Kidney (tissue), 14 donors: ENCODE data around the gene FOXO1. TPM values are rescaled to one million over a fixed set of nuclear protein-coding genes. Genes with fewer than 3 reads are reported as not detected.

Source experiments
- DNase-seq, 5 donors: peaks; one replicate each; pipeline ENCODE4 v3.0.0-alpha.2; 2013 to 2020
- FAIRE-seq: peaks from 2 replicates; lab custom pipeline; 2012; peaks lifted over from hg19 to GRCh38; lab: Jason Lieb, UNC
- H3K27ac ChIP-seq, 2 donors: one replicate each; pipeline ENCODE4 v1.7.0; 2013; ENCODE audit warnings: low read depth in 2 of 2, low read length in 2 of 2, inconsistent platforms in 1 of 2
- H3K27me3 ChIP-seq: one replicate; pipeline ENCODE4 v1.7.1; 2013; ENCODE audit warnings: low read length, inconsistent platforms; ENCODE audit not compliant: control insufficient read depth, insufficient read depth
- H3K36me3 ChIP-seq, 3 donors: one replicate each; pipeline versions ENCODE4 v1.7.0 to v1.7.1; 2013; ENCODE audit warnings: low read length in 3 of 3, control low read depth in 1 of 3, inconsistent platforms in 1 of 3; ENCODE audit not compliant: insufficient read depth in 3 of 3, control insufficient read depth in 2 of 3
- H3K4me1 ChIP-seq, 3 donors: one replicate each; pipeline versions ENCODE4 v1.7.0 to v1.7.1; 2013; ENCODE audit warnings: low read length in 3 of 3, inconsistent platforms in 1 of 3, low read depth in 1 of 3; ENCODE audit not compliant: control insufficient read depth in 2 of 3, insufficient read depth in 2 of 3
- H3K4me3 ChIP-seq, 3 donors: one replicate each; pipeline versions ENCODE4 v1.7.0 to v1.8.1; 2013; ENCODE audit warnings: low read length in 3 of 3, control low read depth in 1 of 3, inconsistent platforms in 1 of 3
- H3K9ac ChIP-seq, 3 donors: one replicate each; pipeline versions ENCODE4 v1.7.0 to v1.7.1; 2013; ENCODE audit warnings: low read length in 3 of 3, control low read depth in 1 of 3, inconsistent platforms in 1 of 3
- H3K9me3 ChIP-seq, 3 donors: one replicate each; pipeline versions ENCODE4 v1.7.0 to v1.7.1; 2013; ENCODE audit warnings: low read length in 3 of 3, control low read depth in 1 of 3, inconsistent platforms in 1 of 3; ENCODE audit not compliant: control insufficient read depth in 2 of 3, insufficient read depth in 1 of 3
- intact Hi-C: fragments of 100-400 bp; cut with DNase I; formaldehyde crosslinking; loops from one replicate; pipeline ENCODE4 v1.11.1; 2022
- polyA plus RNA-seq: library from polyadenylated mRNA; stranded (reverse); fragments of 350-450 nt; fragmentation: Illumina TruSeq; extraction: RNeasy Lipid Tissue Mini Kit (QIAGEN cat#74804); gene quantifications from one replicate; pipeline ENCODE4 v1.2.3, GENCODE V29; 2014; ENCODE audit warnings: low read depth, low replicate concordance; ENCODE audit not compliant: insufficient read depth
- total RNA-seq: library from RNA; stranded (reverse); fragmentation: NEBNext Ultra II Directional; extraction: Animal tissue kit (Norgen Biotek cat#: 25700); gene quantifications from one replicate; pipeline ENCODE4 v1.2.1, GENCODE V29; 2021
- TF ChIP-seq, protein P1 (sequence below): IDR thresholded peaks from 3 replicates; pipeline ENCODE4 v1.5.1; 2012; ENCODE audit warnings: mild to moderate bottlenecking, moderate library complexity, borderline replicate concordance; ENCODE audit not compliant: insufficient read depth; ENCODE audit errors: extremely low read depth
- donor health status: control.
- donor health status: control.
- donor health status: control.
- donor health status: control.
- donor health status: control.
- donor health status: DM: yes; HTN: yes; CAD: no.
- donor health status: Normal renal cell carcinoma (clear cell type).

FOXO1 gene
- total and polyA plus RNA-seq, 2 donors from 2014 or later: 8.6 to 54.6 TPM

DNA sequence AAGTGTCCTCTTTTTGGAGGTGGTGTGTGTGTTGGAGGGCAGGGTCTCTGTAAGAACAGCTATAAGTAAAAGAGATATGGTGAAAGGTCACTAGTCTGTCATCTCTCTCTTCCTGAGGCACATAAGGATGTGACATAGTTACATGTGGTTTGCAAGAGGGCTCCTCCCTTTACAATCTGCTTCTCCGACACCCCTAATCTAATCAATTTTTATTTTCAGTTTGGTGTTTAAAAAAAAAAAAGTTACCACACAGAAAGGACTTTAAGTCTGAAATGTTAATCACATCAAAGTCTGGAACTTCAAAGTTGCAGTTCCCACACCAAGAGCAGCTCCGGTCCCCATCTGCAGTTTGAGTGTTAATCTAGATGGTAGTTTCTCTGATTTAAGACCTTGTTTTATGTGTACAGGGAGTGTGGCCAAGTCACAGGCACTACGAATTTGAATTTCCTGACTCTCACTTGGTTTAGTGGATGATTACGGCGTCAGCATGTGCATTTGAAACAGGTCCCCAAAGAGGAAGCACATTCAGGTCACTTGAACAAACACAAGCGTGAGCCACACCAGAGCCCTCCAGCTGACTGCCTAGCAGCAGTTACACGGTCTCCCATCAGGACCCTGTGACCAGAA lies 53.1 kb downstream of the FOXO1 start:
- intact Hi-C loops: no loop called here
- Histone ChIP-seq H3K9ac (no peak overlapping the region), H3K4me3 (no peak overlapping the region), H3K4me1 (peaks cover 3 to 27% (median 21%) of the 10 kb centered on the region in 3 donors), H3K27ac (peak overlapping the region; percentile 20 to 27), H3K36me3 (no peaks in the 10 kb centered on the region), H3K27me3 (no peaks in the 10 kb centered on the region), H3K9me3 (no peaks in the 10 kb centered on the region)
- DNase-seq: peak in 3 of 5 donors; percentile 39 to 80 (median 57)
- TF ChIP-seq, protein P1, sequence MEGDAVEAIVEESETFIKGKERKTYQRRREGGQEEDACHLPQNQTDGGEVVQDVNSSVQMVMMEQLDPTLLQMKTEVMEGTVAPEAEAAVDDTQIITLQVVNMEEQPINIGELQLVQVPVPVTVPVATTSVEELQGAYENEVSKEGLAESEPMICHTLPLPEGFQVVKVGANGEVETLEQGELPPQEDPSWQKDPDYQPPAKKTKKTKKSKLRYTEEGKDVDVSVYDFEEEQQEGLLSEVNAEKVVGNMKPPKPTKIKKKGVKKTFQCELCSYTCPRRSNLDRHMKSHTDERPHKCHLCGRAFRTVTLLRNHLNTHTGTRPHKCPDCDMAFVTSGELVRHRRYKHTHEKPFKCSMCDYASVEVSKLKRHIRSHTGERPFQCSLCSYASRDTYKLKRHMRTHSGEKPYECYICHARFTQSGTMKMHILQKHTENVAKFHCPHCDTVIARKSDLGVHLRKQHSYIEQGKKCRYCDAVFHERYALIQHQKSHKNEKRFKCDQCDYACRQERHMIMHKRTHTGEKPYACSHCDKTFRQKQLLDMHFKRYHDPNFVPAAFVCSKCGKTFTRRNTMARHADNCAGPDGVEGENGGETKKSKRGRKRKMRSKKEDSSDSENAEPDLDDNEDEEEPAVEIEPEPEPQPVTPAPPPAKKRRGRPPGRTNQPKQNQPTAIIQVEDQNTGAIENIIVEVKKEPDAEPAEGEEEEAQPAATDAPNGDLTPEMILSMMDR: no peak
- no peak for FAIRE-seq

DNA sequence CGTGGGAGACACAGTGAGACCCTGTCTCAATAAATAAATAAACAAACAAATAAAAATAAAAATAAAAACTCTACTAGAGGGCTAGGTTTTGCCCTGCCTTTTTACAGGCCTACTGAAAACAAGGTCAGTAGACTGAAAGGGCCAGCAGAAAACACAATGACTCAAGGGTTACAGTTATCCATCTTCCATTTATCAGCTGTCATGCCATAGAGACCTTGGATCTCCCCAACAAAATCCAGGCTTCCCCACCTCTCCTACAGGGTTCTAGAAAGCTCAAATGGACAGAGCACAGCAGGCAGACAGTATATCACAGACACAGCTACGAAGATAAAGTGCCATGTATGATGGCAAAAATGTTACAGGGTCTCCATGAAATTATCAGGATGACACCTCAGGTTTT lies 54.4 kb downstream of the FOXO1 start:
- intact Hi-C loops: no loop called here
- no peak for FAIRE-seq
- no peaks in the 10 kb centered on the region for H3K36me3 ChIP-seq
- no peak overlapping the region for H3K27ac ChIP-seq
- H3K4me1 ChIP-seq: peaks cover 3 to 27% (median 21%) of the 10 kb centered on the region in 3 donors
- H3K9ac ChIP-seq: no peak overlapping the region
- H3K27me3 ChIP-seq: no peaks in the 10 kb centered on the region
- no peaks in the 10 kb centered on the region for H3K9me3 ChIP-seq
- TF ChIP-seq, protein P1: no peak
- DNase-seq: no peak
- no peak overlapping the region for H3K4me3 ChIP-seq

DNA sequence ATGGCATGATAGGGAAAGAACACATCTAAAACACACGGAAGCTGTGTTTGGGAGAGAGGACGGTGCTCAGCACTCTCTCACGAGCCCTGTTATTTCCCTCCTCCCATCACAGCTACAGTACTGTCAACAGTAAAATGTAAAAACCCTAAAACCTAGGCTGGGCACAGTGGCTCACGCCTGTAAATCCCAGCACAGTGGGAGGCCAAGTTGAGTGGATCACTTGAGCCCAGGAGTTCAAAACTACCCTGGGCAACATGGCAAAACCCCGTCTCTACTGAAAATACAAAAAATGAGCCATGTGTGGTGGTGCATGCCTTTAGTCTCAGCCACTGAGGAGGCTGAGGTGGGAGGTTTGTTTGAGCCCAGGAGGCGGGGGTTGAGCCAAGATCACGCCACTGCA lies 54.8 kb downstream of the FOXO1 start:
- Histone ChIP-seq H3K4me1 (peaks cover 3 to 27% (median 21%) of the 10 kb centered on the region in 3 donors), H3K27ac (no peak overlapping the region), H3K9ac (no peak overlapping the region), H3K27me3 (no peaks in the 10 kb centered on the region), H3K4me3 (no peak overlapping the region), H3K36me3 (no peaks in the 10 kb centered on the region), H3K9me3 (no peaks in the 10 kb centered on the region)
- intact Hi-C loops: no loop called here
- DNase-seq (no peak), FAIRE-seq (no peak)
- TF ChIP-seq, protein P1: no peak

DNA sequence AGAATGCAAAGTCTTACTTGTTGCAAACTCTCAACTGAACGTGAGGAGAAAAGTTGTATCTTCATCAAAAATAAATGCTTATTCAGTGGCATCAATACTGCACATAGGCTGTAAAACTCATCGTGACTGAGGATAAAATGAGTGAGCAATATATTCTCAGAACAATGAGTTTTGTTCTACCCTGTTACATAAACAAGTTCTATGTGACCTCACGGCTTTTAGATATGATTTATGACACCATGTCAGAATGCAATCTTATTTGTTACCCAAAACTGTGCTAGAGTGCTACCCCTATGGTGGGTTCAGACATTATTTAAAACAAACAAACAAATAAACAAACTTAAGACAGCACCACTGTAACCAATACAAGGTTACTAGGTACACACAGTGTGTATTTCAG lies 55.4 kb downstream of the FOXO1 start:
- H3K27ac ChIP-seq: no peak overlapping the region
- no peak overlapping the region for H3K4me3 ChIP-seq
- no peak for FAIRE-seq
- no peaks in the 10 kb centered on the region for H3K27me3 ChIP-seq
- intact Hi-C loops: no loop called here
- H3K4me1 ChIP-seq: peaks cover 3 to 27% (median 21%) of the 10 kb centered on the region in 3 donors
- H3K9ac ChIP-seq: no peak overlapping the region
- DNase-seq: no peak
- no peaks in the 10 kb centered on the region for H3K36me3 ChIP-seq
- TF ChIP-seq, protein P1: no peak
- H3K9me3 ChIP-seq: no peaks in the 10 kb centered on the region
